ENCODE measurements around the gene CD300A.

- TF ChIP-seq POLR2AphosphoS5 (IDR thresholded peaks at IDR 0.05), result no peak
- no peak for TF ChIP-seq CTCF (IDR thresholded peaks at IDR 0.05)
- no peak for TF ChIP-seq POLR2A (IDR thresholded peaks at IDR 0.05; ENCODE audit: low read depth)
Measured at GRCh38 chr17:74452841-74453661, 13.4 kb upstream of the CD300A start.

Data from esophagus muscularis mucosa (tissue), 3 donors.